NCI-H1930 (cell line): ENCODE data around the gene TTC23L.

Source experiments
- DNase-seq, 2 experiments: peaks; one replicate each; lab custom pipeline; 2025; lab: John Stamatoyannopoulos, UW

The TTC23L gene

DNA sequence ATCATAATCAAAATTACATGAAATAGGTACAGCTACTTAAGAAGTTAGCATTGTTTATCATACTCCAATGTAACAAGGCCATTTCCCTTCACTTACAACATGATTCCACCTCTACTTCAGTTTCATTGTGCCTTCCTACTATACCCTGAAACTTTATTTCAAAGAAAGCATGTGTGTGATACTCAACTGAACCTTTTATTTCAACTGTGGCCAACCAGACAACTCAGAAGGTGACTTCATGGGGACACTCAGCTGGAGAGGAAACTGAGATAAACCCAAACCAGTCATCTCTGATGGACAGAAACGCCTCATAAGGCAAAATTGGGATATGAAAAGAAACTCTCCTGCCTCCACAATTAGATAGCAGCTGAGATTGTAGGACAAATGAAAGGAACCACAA, 5.9 kb upstream of the TTC23L start:
- no peak for DNase-seq

DNA sequence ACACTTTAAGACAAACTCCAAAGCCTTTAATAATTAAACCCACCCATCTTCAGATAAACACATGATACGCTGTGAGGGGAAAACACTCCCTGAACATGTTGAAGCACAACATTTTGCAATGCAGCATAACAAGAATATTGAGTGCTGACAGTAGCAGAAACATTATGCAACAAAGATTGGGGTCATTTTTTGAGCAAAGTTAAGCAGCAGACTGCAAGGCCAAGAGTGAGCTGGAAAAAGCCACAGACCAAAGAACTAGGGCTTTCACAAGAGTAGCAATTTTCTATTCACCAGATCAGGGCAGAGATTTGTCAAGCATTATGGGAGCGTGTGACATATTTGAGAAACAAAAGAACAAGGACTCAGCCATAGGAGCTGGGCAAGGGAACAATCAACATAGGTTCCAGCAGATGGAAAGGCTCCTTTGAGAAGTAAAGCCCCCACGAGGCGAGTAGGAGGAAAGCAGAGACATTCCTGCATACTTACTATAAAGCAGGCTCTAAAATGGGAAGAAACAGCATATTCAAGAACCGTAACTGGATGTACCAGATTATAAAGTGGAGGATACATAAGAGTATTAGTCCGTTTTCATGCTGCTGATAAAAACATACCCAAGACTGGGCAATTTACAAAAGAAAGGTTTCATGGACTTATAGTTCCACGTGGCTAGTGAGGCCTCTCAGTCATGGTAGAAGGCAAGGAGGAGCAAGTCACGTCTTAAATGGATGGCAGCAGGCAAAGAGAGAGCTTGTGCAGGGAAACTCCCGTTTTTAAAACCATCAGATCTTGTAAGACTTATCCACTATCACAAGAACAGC, 4.8 kb upstream of the TTC23L start:
- no peak for DNase-seq

DNA sequence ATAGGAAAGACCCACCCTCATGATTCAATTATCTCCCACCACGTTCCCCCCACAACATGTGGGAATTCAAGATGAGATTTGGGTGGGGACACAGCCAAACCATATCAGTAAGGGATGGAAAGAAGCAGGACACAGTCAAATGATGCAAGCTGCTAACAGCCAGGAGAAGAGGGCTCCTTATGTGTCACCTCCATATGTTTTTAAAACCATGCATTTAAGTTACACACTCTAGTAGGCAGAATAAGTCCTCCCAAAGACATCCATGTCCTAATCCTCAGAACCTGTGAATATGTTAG, 4.2 kb upstream of the TTC23L start:
- DNase-seq: no peak

DNA sequence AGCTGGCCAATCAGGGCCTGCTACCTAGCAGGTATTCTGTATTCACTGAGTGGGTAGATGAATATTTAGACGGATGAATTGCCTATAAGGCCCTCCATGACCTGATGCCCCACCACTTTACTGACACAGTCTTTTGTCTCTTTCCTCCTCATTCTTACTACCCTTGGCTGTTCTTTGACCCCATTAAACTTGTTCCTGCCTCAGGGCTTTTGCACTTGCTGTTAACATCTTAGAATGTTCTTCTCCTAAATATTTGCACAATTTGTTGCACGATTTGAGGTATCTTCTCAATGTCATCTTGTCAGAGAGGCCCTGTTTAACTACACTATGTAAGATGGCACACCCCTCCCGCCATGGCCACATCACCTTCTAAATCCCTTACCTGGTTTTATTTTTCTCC, 3.3 kb upstream of the TTC23L start:
- no peak for DNase-seq

DNA sequence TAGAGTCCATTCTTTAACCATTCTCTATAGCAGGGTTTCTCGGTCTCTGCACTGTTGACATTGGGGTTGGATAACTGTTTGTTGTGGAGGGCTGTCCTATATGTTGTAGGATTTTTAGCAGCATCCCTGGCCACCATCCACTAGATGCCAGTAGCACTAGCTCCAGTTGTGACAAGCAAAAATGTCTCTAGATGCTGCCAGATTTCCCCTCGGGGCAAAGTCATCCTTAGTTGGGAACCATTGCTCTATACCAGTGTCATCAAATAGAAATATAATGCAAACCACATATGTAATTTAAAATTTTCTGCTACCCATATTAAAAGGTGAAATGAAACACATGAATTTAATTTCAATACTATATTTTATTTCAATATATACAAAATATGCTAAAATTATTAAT, 2.9 kb downstream of the TTC23L start:
- no peak for DNase-seq

DNA sequence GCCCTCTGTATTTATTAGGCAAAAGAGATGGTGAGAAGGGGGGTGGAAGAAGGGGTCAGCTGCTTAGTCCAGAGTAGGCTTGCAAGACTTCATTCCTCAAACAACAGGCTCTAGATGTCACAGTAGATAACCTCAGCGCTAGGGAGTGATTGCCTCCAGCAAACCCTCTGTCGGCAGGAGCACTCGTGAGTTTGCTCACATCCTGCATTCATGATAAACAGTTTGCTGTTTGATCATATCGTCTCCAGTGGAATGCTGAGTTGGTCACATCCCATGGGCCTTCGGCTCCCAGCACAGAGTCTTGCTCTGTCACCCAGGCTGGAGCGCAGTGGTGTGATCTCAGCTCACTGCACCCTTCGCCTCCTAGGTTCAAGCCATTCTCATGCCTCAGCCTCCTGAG, 3.6 kb downstream of the TTC23L start:
- DNase-seq: no peak

DNA sequence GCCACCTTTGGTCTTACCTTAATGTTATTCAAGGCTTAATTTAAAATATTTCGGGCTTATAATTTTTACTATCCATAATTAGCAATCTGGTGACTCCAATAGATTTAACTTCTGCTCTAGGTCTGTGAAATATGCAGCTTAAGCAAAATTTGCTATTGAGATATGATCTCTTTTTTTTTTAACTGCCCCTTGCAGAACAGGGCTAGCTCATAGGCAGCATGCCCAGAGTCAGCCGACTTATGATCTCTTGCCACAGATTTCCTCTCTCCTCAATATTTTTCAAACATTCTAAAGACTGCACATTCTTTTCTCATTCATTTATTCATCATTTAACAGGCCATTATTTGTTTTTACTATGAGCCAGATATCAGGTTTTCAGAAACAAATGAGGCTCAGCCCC, 4.5 kb downstream of the TTC23L start:
- no peak for DNase-seq

DNA sequence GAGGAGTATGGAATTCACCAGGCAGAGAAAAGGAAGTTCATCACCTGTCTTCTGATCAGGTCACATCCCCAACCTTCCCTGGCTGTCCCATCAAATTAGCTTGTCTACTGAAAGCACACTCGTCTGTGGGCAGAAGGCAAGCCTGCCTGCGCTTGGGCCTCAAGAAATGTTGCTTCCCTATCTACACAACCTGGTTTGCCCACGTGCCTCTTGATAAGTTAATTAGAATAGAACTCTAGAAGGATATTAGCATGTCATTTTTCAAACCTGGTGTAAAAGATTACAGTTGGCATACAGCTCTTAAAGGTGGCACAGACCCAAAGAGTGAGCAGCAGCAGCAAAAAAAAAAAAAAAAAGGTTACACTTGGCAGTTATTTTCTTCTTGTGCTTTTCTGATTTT, 5.1 kb downstream of the TTC23L start:
- DNase-seq: no peak

DNA sequence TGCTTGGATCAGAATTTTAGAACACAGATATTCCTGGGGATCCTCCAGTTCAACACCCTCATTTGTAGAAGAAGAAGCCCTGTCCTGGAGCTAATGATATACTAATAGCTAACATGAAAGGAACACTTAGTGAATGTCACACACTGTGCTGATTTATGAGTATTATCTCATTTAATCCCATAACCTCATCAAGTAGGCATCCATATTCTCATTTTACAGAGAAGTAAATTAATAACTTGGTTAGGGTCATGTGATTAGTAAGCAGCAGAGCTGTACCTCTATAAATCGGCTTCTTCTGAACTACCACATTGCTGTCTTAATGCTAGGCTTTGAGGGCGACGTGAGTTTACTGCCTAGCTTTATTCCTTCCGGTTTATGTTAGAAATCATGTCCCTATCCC, 6.0 kb downstream of the TTC23L start:
- DNase-seq: no peak

DNA sequence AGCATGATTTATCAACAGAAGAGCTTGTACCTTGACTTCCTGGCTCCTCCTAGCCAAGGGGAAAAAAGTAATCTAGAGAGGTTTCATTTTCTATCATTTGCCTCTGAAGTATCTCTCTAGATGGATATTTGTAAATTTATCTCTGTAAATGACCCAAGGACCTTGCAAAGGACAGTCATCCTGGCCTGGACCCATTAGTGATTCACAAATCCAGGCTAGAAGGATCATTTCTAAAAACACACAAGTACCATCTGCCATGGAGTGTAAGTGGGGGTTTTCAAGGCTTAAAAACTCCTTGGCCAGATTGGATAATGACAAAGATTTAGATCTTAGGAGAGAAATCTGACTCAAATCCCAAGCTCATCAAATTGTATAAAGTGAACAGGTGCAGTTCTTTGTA, 8.1 kb downstream of the TTC23L start:
- DNase-seq: no peak

DNA sequence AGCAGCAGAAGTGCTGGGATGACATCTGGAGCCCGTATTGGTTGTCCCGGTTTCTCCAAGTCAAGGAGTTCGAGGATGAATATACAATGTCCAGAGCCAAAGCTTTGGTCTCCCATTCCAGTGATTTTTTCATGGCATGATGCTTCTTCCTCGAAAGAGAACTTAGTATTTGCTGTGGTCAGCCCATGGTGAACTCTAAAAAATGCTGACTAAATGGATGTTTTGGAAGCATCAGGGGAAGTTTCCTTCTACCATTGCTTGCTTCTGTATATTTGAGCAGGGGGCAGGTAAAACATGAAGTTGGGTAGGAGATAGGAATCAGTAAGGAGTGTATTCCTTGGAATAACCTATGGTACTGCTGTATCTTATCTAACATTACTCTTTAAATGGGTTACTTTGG, 8.6 kb downstream of the TTC23L start:
- no peak for DNase-seq

DNA sequence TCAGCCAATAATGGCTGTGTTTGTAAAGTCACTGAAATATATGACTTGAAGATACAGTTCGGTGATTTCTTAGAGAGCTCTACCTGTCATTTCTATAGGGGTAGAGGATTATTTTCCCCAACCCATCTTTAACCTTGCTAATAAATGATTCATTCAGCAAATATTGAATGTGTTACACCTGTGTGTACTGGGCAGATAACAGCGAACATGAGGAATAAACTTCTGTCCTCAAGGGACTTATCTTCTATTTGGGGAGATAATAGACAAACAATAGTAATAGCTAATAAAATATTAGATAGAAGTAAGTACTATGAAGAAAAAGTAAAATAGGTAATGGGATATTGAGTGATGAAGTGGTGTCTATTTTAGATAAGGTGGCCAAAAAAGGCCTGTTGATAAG, 9.3 kb downstream of the TTC23L start:
- DNase-seq: no peak

DNA sequence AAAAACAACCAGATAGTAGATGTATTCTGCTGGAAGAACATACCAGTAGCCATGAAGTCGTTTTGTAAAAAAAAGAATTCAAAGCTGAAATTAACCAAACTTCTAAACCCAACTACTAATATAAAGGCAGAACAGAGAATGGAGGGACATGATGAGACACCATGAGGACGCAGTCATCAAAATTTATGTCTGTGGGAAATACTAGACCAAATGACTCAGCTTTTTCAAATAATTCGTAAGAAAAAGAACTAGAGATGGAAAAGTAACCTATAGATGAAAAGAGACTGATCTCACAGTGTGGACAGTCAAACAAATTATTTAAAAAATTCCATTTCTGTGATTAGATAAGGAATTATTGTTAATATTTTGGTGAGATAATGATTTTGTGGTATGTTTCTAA, 10.3 kb downstream of the TTC23L start:
- no peak for DNase-seq

DNA sequence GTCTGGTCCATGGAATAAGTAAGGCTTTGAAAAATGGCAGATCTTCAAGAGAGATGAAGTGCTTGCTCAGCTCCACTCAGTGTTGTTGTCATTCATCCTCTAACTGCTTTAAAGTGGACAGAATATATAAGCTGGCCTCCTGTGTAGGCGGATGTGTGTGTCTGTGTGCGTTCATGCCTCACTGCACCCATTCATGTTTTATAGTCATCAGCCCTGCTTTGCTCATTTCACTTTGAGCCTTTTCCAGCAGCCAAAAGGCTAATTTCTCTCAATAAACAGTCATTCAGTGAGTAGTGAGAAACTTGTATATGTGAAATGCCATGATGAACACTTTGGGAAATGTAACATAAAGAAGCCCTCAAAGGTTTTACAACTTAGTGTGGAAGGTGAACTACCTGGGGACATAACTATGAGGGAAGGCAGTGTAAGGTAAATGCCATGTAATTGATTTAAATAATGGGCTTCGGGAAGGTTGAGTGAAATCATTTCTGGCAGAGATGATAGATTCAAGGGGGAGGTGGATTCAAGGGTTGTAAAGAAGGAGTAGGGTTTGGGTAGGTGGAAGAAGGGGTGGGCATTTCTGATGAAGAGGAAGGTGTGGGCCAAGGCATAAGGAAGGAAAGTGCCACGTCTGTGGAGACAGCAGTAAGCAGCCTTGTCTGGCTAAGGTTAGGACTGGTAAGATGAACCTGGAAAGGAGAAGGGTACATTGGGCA, 15.7 kb downstream of the TTC23L start:
- peak in 1 of 2 experiments; percentile 38 for DNase-seq

DNA sequence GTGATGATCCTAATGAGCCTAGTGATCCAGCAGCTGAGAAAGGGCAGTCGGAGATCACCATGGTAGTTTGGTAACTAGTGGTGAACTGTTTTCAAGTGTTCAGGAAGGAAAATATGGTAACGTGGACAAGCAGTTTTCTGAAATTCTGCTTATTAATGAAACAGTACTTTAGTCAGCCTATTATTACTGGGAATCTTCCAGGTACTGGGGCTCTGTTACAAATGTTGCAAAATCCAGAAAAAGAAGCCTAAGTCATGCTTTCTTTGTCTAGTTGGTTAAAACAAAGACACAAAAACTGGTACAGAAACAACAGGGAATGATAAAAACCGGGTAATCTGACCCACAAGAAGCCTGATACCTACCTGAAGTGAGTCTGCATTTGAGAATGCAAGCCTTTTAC, 18.2 kb downstream of the TTC23L start:
- no peak for DNase-seq

DNA sequence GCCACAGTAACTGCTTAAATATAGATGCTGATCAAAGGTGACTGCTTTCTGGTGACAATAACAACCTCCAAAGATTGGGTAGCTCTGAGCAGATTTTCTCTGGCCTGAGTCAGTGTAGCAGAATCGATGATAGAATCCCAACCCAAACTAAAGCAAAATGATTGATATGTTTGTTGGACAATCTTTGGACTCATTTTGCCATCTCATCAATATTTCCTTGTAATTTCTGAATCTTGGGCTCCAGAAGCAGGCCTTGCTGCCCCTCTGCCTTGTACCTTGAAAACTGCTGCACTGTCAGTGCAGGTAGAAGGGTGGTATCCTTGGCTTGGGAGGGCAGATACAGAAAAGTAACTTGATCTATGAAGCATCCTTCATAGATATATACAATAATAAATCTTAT, 18.9 kb downstream of the TTC23L start:
- no peak for DNase-seq

DNA sequence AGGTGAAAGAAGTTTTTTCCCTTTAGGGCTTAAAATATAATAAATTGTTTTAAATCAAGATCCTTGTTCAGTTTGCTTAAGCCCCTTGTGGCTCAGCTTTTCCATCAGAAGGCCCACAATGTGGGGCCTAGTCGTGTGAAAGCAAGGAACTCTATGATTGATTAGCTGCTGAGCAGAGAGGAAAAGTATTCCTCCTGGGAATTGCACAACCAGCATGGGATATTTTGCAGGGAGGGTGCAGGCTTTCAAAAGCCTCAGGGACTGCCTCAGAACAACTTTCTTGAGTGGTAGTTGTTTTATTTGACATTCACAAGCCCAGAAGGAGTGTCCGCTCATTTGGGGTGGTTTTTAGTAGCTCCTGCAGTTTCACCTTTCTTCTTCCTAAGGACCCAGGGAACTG, 19.8 kb downstream of the TTC23L start:
- no peak for DNase-seq

DNA sequence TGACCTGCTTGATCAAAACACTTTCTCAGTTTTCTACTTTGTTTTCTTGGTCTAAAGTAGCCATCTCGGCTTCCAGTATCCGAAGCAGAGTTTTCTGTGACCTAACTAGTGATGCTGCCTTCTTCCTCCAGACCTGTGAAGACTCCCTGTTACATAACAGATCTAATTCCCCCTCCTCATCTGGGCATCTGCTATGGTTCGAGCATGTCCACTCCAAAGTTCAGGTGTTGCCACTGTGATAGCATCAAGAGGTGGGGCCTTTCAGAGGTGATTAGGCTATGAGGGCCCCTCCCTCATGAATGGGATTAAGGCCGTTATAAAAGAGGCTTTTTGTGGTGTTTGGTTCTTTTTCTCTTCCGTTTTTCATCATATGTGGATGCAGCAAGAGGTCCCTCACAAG, 20.3 kb downstream of the TTC23L start:
- DNase-seq: no peak

DNA sequence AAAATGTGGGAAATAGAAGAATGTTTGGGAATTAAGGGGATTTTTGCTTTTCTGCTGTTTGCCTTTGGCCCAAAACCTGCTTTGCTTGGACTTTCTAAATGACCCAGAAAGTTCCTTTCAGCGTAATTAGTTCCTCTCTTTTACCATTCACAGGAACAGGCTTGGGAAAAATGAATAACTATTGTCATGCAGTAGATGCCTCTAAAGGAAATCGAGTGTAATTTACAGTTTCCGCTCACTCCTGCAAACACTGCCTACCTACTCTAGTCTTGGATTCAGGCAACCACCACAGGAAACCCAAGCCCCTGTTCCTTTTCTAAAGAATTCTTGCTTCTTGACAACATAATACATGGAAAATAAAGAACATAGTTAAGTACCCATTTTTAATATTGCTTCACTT, 25.0 kb downstream of the TTC23L start:
- no peak for DNase-seq

DNA sequence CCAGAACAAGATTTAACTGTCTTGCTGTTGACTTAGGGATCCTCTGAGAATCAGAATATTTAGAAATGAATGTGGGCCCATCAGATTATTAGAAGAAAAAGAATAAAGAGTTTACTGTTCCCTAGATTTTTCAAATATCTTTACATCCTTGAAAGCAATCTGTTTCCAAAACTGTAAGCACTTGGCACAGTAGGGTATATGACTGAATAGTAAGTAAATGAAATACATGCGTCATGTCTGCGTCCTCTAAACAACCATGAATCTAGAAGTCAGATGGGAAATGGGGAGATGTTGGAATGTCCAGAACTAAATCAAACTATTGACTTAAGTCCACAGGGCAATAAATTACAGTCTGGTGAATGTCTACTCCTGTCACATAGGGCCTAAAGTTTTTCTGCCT, 26.1 kb downstream of the TTC23L start:
- no peak for DNase-seq

DNA sequence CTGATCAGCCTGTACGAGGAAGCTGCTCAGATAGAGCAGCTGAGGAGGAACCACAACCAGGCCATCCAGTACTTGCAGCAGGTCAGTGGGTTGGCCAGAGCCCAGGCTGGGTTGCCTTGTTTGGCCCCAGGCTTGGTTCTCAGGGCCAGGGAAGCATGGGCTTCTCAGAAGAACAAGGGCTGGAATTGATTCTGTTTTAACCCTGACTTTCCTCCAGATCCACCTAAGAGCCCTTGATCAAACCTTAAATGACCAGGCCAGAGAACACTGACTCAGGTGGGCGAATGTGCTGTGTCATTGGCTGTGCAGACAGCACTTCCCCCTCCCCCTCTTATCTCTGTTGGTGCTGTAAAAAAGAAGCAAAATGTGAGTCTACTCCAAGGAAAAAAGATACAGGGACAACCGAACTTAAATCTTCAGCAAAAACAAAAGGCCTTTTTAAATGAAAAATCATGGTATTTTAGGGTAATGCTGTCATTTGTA, 28.1 kb downstream of the TTC23L start:
- no peak for DNase-seq

DNA sequence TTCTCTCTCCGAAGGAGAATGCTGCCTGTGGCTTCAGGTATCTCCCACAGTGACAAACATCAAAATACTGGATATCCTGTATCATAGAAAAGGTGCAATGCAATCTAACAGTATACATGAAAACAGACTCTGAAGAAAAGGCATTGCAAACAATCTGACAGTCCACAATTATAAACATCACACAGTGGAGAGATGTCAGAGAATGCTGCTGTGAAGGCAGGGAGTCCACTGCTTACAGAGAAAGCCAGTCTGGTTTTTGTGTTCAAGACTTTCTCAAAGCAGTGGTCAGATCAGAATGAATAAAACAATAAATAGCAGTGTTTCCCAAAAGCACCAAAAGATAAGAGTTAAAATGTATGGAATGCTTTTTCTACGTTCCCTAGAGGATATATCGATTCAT, 28.7 kb downstream of the TTC23L start:
- DNase-seq: no peak

DNA sequence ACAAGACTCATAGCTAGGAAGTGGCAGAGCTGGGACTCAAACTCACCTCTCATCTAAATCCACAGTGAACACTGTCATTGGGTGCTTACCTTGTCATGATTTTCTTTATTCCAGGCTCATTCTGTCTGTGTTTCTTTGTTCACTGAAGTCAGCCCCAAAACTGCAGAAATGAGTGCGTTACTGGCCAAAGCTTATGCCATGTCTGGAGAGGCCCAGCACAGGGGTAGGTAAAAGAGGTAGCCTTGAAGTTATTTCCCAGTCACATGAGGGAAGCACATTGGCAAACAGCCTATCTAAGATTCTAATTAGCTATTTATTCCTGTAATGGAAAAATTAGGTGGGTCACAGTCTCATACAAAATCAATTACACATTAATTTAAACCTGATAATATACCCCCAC, 29.8 kb downstream of the TTC23L start:
- DNase-seq: no peak

DNA sequence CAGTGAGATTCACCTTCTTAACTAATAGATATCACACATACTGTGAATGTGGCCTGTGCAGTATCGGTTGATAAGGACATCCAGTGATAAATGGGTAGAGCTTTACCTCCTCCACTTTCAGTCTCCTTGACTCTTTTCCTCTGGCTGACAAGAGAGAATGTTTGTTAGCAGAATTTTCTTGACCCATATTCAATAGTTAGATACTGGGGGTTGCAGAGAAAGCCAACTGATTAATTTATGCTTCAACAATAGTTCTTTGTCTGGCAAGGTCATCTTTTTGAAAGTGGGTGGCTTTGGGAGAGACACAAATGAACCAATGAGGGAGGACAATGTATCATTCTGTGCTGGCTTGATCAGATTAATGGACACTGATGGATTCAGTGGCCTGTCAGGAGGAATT, 30.3 kb downstream of the TTC23L start:
- no peak for DNase-seq
